Fibroblast of skin of left quadriceps (primary cell): ENCODE data around the gene SLC25A45.

Experiments used
- DNase-seq, 2 experiments: peaks; one replicate each; pipeline ENCODE4 v3.0.0-alpha.2; 2013; ENCODE audit warnings: low read depth in 2 of 2

SLC25A45 gene

DNA sequence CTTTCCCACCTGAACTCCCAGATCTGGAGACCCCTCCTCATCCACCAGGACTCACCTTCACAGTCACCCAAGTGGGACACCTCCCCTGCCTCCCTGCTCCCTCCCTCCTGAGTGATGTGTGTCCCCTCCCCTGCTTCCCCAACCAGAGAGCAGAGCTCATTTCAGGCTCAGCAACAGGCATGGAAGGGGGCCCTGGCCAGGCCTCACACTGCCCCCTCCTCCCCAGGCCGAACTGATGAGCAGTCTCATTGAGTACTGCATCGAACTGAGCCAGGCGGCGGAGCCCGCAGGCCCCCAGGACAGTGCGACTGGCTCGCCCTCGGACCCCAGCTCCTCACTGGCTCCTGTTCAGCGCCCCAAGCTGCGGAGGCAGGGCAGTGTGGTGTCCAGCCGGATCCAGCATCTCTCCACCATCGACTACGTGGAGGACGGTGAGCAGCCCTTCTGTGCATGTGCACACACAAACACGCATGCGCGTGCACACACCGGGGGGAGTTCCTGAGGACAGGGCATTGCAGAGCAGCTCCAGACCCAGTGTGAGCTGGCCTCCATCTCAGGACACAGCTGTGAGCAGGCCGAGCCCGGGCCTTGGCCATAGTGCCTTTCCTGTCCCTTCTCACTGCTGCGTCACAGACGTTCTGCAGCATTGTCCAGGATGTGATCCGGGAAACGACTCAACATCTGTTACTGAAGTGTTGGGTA, 22.3 kb upstream of the SLC25A45 start:
- no peak for DNase-seq

DNA sequence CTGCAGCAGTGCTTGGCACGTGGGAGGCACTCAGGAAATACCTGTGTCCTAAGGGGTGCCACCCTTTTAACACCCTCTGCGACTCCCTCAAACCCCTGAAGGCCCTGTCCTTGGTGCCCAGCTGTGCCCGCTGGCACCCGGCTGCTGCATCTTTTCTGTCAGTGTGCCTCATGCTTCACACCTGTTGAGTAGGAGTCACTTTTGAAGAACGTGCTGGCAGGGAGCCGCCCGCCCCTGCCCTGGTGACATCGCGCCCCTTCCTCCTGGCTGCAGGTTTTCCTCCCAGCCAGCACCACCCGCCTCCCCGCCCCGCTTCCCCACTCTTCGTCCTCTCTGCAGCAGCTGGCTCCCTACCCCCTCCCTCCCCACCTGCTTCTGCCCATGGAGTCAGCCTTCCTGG, 21.8 kb upstream of the SLC25A45 start:
- no peak for DNase-seq

DNA sequence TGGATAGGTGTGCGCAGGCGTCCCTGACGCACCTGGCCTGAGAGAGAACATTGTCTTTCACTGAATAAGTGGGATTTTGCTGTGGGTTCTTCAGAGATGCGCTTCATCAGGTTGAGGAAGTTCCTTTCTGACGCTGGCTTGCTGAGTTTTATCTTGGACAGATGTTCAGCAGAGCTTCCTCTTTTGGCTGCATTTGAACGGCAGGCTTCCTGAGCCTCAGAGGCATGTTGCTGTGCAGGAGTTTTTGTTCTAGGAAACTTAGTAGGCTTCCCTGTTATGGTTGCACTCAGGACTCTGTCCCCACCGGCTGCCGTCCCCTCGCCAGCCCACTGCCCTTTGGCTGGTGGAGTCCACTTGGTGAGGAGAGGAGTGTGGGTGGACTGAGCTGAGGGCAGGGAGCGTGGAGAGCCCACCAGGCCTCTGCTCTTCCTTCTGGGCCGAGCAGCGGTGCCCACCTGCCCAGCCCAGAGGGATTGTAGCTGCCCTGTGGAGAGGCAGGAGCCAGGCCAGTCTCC, 21.2 kb upstream of the SLC25A45 start:
- no peak for DNase-seq

DNA sequence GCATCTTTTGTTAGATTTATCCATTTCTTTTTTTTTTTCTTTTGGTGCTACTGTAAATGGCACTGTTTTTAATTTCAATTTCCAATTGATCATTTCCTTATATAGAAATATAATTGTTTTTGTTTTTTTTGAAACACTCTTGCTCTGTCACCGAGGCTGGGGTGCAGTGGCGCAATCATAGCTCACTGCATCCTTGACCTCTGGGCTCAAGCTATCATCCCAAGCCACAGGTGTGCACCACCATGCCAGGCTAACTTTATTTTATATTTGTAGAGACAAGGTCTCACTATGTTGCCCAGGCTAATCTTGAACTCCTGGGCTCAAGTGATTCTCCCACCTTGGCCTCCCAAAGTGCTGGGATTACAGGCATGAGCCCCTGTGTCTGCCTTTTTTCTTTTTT, 20.3 kb upstream of the SLC25A45 start:
- DNase-seq, result no peak

DNA sequence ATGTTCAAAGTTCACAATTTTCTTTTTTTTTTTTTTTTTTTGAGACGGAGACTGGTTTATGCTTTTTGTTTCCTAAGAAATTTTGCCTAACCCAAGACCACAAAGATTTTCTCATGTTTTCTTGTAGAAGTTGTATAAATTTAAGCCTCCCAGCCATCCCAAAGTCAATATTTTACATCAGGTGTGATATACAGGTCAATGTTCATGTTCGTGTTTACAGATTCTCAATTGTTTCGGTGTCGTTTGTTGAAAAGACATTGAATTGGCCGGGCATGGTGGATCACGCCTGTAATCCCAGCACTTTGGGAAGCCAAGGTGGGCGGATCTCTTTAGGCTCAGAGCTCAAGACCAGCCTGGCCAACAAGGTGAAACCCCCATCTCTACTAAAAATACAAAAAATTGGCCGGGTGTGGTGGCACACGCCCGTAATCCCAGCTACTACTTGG, 19.4 kb upstream of the SLC25A45 start:
- no peak for DNase-seq

DNA sequence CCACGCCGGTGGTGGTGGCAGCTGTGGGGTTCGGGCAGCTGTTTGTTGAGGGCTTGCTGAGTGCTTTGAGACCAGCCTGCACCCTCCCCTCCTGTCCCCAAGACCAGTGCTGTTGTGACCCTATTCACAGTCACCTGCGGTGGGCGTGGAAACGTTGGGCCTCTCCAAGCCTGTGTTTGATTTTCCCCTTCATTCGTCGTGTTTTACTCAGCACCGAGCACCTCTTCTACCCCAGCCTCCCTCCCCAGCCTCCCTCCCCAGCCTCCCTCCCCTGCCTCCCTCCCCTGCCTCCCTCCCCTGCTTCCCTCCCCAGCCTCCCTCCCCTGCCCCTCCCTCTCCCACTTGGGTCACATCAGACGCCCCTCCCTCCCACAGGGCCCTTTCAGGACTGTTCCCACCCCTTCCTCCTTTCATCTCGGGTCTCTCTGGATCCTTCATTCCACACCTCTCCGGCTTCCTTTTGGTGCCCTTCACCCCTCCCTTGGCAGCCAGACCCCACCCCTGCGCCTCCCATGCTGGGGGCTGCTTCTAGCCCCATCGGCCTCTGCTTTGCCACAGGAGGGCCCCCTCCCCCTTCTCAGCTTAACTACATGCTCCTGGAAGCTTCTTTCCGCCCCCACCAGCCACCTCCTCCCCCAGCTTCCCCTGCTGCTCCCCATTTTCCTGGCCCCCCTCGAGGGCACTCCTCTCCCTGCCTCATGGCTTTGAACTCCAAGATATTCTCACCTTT, 18.8 kb upstream of the SLC25A45 start:
- no peak for DNase-seq

DNA sequence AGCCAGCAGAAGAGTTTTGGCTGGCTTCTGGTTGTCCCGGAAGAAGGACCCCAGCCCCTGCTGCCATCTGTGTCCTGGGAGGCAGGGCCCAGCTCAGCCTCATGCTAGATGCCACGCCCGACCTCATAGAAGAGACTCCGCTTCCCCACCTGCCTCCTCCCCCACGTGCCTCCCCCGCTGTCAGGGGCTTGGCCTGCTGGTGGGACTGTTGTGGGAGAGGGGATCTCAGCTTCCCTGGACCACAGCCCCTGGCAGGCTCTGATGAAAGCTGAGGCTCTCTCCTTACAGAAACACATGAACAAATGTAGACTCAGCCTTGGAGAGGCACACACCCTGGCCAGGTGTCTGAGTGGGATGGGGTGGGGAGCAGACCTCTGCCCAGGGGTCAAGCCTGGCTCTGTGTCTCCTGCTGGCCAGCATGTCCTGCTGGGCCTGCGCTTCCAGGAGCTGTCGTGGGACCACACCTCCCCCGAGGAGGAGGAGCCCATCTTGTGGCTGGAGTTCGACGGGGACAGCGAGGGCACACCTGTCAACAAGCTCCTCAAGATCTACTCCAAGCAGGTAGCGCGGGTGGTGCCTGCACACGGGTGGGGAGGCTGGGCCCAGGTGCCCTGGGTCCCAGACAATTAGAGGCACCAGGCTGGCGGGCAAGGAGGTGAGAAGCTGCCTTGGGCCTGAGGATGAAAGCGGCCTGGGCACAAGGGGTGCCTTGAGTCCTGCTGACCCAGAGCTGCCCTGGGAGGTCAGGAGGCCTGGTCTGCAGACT, 18.0 kb upstream of the SLC25A45 start:
- no peak for DNase-seq

DNA sequence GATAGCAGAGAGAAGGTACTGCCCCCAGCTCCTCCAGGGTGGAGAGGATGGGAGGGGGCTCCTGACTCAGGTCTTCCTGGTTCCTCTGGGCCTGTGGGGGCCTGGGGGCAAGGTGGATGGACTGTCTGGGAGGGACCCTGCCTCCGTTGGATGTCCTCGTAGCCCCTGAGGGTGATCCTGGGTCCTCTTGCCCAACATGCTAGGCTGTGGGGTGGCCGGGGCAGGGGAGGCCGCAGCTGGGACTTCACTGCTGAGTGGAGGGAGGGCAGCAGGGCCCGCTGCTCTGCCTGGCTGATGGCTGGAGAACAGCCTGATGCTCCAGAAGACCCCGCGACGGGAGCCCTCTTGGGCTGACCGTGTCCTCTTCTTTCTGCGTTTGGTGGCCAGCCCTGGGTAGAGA, 17.4 kb upstream of the SLC25A45 start:
- no peak for DNase-seq

DNA sequence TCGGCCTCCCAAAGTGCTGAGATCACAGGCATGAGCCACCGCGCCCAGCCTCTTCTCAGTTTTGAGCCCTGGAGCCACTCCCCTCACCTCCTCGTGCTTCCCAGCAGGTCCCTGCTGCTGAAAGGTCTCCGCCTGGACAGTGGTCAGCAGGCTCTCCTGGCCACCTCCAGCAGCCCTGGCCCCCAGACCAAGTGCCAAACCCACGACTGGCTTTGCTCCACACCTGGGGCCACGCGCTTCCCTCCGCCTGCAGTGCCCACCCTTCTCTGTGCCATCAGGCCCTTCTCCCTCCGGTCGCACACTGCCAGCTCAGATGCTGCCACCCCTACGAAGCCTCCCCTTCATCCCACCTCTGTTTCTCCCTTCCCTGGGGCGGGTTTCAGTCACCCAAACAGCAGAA, 16.8 kb upstream of the SLC25A45 start:
- no peak for DNase-seq

DNA sequence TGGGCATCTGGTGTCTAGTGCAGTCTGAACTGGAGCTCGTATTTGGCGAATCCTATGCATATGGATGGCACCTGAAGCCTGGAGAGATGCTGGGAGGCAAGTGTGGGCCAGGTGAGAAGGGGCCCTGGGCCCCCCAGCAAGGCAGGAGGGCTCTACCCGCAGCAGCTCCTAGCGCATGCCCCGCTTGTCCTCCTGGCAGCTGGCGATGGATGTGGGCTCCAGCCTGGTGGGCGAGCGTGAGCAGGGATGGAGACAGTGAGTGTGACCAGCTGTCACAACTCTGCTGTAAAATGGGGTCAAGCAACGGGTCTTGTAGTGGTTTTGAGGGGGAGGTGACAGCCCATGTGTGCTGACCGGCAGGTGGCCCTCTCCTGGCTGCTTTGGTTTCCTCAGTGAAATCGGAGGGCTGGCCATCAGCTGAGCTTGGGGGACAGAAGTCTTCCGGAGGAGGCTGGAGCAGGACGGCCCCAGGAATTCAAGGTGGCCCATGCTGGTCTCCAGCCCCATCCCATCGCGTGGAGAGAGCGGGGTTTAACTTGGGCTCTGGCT, 16.0 kb upstream of the SLC25A45 start:
- DNase-seq, result no peak

DNA sequence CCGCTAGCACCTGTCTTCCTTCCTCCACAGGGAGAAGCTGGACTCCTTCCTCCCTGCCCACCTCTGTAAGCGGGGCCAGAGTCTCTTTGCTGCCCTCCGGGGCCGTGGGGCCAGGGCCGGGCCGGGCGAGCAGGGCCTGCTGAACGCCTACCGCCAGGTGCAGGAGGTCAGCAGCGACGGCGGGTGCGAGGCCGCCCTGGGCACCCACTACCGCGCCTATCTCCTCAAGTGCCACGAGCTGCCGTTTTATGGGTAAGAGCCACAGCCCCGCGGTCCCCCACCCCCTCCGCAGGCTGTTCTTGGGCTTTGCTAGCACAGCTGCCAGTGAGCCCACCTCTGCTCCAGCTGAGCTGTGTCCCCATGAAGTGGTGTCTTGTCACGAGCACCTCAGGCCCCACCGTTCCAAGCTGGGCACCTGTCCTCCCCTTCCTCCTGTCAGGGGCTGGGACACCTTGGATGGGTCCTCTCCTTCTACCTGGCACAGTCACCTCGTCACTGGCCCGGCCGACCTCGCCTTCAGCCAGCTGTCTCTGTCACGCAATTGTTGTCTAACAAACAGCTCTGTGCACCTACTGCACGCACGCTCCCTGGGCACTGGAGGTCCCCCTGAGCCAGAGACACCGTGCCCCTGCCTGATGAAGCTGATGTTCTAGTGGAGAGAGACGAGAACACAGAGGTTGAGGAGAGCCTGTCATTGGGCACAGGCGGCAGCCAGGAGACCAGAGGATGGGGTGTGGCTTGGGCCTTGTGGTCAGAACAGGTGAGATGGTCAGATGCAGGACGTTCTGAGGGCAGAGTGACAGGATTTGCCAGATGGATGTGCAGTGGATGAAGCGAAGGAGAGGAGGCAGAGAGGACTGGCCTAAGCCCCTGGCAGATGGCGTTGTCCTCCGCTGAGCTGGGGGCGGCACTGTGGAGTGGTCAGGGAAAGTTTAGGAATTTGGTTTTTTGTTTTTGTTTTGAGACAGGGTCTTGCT, 14.6 kb upstream of the SLC25A45 start:
- DNase-seq, result no peak

DNA sequence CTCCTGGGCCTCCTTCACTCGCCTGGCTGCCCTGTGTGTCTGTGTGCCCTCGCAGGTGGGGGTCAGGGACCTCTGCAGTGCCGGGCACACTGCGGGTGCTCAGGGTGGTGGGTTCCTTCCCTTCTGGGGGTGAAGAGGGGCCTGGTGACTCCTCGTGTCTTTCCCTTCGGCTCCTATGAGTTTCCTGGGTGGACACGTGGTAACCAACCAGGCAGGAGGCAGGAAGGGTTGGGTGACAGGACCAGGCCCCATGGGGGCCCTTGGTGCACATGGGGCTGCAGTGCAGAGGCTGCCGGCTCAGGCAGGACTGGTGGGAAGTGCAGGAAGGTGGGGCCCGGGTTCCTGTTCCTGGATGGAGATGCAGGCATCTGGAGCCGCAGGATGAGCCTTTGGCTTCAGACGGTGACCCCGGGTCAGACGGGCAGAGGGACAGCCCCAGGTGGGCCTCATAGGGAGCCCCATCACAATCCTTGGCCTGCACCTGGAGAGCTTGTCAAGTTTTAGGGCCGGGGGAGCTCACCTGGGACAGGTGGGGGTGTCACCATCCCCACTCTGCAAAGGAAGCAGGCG, 13.6 kb upstream of the SLC25A45 start:
- DNase-seq, result no peak

DNA sequence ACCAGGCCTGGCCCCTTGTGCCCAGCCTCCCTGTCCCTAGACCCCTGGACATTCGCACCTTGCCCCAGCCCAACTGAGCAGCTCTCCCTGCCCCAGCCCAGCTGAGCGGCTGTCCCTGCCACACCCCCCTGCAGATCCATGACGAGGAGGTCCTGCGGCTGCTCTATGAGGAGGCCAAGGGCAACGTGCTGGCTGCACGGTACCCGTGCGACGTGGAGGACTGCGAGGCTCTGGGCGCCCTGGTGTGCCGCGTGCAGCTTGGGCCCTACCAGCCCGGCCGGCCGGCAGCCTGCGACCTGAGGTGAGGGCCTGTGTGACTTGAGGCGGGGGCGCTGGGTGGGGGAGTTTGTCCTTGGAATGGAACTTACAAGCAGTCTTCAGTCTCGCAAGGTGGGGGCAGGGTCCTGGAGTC, 11.7 kb upstream of the SLC25A45 start:
- DNase-seq, result no peak

DNA sequence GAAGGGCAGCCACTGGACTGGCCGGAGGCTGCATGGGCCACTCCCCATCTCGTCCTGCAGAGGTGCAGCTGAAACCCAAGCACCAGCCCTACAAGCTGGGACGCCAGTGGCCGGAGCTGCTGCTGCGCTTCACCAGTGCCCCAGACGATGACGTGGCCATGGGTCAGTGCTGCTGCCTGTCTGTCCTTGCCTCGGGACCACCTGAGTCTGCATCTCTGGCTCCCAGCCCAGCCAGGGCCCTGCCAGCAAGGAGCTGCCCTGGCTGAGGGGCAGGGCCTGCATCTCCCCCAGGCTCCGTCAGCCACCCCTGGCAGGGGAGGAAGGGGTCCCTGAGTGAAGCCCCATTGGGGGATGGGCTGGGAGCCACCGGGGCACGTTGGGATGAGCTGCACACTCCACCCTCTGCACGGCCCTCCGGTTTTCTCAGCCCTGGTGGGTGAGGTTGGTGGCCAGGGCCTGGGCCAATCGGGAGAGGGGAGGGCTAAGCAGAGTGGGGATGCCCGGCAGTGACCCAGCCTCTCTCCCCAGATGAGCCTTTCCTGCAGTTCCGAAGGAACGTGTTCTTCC, 11.2 kb upstream of the SLC25A45 start:
- no peak for DNase-seq

DNA sequence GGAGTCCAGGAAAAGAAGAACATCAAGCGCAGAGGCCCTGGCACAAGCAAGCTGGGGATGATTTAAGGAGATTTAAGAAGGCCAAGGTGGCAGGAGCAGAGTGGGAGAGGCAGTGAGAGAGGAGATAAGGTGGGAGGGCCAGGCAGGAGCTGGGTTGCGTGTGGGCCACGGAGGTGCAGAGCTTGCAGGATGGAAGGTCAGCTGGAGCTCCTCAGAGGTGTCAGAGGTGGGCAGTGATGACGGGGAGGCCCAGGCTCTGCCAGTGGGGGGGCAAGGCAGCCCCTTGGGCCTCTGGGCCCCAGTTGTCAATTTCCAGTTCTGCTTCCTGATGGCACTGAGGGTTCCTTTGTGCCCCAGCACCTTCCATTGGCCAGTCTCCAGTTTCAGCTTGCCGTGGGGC, 10.5 kb upstream of the SLC25A45 start:
- no peak for DNase-seq

DNA sequence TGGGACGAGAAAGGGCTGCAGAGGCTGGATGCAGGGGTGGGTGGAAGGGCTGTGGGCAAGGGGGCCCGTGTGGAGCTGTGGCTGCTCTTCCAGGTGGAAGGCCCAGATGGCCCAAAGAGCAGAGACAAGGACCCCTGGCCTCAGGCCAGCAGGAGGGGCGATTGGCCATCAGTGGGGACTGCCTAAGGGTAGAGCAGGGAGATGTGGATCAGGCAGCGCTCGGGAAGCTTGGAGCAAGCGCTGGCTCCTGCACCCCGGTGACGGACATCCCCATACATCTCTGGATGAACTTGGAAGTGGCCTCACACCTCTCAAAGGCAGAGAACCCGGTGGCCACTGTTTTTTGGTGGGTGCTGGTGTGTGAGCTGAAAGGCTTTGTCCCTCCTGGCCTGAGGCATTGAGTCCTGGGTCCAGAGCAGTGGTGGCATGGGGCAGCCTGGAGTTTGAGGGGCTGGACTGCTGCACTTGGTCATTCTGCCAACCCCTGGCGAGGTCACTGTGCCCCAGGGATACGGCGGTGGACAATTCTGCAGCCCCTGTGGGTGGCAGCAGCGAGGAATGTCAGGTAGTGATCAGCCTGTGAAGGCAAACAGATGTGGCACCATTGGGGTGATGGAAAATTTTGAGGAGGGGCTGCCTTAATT, 9.9 kb upstream of the SLC25A45 start:
- DNase-seq, result no peak

DNA sequence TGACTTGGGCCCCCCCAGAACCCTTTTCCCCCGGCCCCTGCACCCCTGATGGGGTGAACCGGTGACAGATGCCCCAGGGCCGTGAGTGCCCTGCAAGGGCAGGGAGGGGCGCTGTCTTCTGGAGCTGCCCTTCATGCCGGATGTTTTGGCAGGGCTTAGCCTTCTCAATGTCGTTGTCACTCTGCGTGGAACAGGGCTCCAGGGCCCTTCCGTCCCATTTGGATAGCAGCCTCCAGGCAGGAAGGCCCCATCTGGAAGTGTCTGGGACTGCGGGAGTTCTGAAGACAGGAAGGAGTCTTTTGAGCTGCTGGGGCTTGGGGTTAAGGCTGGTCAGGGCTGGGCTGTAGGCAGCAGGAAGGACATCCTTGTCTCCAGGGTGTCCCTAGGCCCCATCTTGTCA, 8.6 kb upstream of the SLC25A45 start:
- DNase-seq, result no peak

DNA sequence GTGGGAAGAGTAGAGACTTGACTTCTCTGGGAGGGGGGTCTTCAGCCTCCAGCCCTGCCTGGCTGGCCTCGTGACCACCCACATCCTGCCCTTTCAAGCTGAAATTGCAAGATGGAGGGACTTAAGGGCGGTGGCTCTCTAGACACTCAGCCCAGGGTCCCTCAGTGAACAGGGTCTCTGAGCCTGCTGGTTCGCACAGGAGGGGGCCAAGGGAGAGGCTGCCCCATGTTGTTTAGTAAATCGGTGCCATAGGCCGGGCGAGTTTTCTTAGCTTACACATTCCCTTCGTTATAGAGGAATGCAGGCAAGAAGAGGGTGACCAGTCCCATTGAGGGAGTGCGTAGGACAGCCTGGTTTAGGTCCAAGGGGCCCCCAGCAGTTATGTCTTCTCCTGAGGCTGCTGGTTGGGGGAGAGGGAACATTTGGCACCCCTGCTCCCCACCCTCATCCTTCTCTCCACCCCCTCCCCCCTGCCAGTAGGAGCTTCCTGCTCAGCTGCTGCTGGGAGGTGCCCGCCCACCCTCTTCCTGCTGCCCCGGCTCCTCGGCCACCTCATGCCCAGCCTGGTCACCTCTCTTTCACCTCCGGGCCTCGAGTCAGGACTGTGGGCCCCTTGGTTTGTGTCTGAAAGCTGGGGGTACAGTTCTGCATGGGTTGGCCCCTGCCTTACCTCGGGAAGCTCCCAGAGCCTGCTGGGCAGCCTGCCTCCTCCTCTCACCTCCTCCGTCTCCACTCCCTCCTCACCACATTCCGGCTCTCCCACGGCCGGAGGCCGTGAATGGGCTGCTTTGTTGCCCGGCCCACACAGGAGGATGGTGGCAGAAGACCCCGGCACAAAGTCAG, 7.9 kb upstream of the SLC25A45 start:
- DNase-seq, result no peak
